ENCODE results near the gene DLGAP1.

Gene DLGAP1

DNA sequence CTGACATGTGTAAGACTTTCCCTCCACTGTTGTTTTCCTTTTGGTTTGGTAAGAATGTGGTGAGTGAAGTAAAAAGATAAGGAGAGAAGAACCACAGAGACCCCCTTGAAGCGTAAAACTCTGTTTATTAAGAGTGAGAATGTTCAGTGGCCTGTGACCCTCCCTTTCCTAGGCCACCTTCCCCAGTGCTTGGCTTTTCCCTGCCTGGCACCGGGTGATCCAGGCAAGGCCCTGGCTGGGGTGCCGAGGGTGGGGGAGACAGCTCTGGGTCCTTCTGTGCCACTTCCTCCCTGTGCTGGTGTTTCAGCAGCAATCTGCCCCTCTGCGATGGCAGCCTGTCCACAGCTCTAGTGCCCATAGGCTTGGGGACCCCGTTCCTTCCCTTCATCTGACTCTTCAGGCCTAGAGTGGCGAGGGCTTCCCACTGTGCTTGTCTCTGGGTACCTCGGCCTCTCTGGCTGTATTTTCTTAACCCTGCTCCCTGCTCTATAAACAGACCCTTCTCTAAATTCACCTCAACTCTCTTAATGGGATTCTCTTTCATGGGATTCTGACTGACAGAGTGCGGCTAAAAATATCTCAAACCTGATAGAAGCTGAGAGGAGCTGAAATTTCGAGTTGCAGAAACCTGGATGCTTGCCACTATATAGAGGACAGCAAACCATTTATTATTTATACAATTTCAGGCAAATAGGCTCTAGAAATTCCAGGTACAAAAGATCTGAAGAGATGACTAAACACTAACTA lies 461.0 kb downstream of the DLGAP1 start:
- no peak for DNase-seq (ENCODE audit: low read depth)

DNA sequence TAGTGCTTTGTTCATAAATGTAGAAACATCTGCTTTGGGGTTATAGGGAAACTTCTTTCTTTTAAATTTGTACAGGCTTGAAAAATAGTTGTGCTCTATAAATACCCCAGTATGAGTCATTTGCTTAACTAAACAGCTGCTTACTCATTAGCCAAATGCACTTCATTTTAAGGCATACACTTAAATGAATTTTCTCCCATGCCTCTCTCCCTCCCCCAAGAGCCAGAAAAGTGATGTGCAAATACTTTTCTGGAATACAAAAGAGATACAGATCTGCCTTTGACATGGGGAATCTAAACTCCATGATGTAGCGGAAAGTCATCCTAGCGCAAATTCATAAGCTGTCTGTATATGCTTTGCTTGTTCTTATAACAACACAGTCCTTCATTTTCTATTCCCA lies 469.4 kb downstream of the DLGAP1 start:
- DNase-seq (ENCODE audit: low read depth) = no peak

DNA sequence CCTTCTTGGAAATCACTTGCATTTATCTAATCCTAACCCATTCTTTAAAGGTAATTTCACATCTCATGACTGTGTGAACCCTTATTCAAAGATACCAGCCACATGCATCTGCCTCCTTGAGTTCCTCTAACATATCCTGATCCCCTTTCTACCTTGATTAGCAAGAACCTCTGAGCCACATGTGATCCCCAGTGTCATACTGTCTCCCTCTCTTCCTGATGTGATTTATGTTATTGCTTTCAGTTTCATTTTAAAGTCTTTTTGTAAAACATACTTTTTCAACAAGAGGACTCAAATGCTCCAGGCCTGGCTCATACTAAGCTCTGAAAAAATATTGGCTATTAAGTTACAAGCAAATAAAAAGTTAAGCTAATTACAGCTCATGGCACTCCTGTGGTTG lies 470.1 kb downstream of the DLGAP1 start:
- DNase-seq (ENCODE audit: low read depth) = no peak

DNA sequence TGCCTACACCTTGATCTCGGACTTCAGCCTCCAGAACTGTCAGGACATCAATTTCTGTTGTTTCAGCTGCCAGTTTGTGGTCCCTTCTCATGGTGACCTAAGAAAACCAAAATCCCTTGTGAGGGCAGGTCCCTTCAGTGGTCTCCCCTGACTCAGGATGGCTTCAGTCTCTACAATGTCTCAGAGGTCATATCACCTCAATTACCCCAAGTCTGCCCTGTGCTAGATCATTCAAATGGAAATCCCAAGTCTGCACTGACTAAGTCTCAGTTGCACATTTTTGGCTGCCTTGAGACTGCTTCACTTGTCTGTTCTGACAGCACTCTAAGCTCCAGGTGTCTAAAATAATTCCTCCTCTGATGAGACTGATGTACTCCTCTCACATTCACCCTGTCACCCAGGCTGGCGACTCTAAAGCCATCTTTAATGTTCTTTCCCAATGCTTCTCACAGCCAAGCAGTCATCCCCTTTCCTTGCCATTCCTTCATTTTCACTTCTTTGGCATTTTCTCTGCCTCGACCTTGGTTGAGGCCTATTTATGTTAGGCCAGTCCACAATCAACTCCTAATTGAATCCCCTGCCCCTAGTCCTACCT lies 470.8 kb downstream of the DLGAP1 start:
- no peak for DNase-seq (ENCODE audit: low read depth)

- DNase-seq (ENCODE audit: low read depth) = no peak
These were observed 471.6 kb downstream of the DLGAP1 start for GRCh38 chr18:3983351-3983969.

DNA sequence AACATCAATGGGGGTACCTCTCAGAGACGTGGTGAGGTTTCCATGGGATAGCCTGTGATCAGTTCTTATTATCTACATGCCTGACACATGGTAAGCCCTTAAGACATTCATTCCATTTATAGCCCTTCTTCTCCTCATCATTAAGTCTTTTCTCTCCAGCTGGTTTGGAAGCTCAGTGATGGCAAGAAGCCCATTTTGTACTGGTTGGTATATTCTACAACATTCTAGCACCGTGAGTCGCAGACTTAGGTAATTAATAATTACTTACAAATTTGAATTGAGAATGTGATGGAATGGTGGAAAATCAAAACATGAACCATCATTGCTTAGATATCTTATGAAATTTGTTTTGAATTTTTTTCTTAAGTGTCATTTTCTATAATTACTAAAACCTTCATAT lies 472.6 kb downstream of the DLGAP1 start:
- no peak for DNase-seq (ENCODE audit: low read depth)

- DNase-seq (ENCODE audit: low read depth) = no peak
These were observed 476.1 kb downstream of the DLGAP1 start for GRCh38 chr18:3979024-3979423.

GRCh38 chr18:3973191-3973850 lies 481.8 kb downstream of the DLGAP1 start:
- no peak for DNase-seq (ENCODE audit: low read depth)

DNA sequence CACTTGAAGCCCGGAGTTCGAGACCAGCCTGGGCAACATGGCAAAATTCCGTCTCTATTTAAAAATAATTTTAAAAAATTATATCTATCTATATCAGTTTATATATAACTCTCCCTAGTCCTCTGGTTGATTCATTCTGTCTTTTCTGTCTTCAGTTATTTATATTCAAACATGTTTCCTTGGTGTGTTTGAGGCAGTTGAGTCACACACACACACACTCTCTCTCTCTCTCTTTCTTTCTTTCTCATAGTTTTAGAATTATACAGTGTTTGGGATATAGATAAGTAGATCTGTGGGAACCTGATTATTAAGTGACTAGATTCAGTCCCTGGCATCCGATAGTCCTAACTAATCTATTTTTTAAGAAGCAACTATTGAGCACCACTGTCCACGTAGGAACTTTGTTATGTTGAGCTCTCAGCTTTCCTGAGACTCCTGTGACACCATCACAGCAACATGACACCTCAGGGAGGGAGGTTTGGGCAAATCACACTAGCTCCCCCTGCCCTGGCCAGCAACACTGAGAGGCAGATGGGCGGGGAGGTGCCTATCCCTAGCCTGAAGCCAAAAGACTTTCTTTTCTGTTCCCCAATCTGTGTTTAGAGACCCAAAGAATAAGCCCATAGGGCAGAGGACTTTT lies 482.7 kb downstream of the DLGAP1 start:
- no peak for DNase-seq (ENCODE audit: low read depth)

- DNase-seq (ENCODE audit: low read depth) = no peak
These were observed 484.2 kb downstream of the DLGAP1 start for GRCh38 chr18:3970929-3971328.

DNA sequence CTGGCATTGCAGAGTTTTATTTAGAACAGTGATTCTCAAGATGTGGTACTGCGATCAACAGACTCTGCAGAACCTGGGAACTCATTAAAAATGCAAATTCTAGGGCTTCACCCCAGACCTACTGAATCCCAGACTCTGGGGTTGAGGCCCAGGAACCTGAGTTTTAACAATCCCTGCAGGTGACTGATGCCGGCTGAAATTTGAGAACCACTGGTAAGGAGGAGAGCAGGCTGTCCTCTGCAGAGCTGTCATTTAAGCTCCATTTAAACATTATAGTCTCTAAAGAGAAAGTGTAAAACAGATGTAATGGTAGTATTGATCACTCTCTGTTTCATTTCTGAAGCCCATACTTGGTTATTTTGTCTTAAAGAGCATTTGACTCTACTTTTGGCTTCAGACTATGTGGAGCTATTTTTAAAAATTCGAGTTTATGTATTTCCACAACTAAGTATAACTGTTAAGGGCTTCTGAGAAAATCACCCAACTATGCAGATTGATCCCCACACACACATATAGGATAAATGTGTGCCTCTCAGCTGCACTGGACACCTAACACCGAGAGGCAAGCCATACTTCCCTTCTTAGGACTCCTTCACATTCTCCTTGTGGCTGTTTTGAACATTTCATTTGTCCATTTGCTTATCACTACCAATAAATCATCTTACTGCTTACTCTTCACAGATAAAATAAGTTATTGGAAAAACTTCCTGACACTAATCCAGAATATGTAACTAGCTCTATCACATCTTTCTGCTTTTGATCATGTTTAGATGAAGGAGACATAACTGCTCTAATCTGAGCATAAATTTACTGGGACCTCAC lies 487.5 kb downstream of the DLGAP1 start:
- no peak for DNase-seq (ENCODE audit: low read depth)

DNA sequence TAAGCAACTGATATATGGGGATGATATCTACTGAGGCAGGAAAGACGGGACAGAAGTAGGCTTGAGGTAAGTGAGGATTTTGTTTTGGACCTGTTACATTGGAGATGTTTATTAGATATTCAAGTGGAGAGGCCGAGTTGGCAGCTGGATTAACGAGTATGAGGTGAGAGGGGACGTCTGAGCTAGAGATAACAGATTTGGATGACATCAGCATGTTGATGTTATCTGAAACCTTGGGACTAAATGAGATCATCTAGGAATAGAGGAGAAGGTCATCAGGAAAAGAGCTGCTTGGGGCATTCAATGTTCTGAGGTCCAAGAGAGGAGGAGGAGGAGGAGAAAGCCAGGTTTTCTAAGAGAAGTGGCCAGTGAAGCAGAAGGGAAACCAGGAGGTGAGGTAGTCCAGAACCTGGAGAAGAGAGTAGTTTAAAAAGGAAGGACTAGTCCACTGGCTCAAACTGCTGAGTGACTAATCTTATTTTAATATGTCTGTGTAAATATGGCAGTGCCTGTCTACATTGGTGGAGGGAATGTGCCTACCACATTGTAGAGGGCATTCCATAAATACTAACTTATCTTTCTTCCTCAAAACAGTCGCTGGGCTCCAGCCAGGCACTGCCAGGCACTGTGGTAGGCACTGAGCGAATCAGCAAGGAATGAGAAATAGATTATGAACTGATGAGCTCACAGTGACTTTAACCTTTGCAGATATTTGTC lies 488.3 kb downstream of the DLGAP1 start:
- DNase-seq (ENCODE audit: low read depth) = no peak

DNA sequence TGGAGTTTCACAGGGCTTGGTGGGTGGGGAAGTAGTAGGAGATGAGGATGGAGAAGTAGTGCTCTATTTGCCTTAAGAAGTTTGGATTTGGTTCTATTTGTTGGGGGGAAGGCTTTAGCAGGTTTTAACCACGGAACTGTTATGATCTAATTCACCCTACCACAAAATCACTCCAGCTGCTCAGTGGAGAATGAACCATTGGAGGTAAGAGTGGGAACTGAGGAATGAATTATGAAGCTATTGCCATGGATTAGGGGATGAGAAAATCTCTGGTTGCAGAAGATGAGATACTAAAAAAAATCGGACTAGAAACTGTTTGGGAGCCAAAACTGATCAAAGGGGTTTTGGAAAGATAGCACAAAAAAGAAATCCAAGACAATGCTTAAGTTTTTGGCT lies 488.9 kb downstream of the DLGAP1 start:
- DNase-seq (ENCODE audit: low read depth) = no peak

DNA sequence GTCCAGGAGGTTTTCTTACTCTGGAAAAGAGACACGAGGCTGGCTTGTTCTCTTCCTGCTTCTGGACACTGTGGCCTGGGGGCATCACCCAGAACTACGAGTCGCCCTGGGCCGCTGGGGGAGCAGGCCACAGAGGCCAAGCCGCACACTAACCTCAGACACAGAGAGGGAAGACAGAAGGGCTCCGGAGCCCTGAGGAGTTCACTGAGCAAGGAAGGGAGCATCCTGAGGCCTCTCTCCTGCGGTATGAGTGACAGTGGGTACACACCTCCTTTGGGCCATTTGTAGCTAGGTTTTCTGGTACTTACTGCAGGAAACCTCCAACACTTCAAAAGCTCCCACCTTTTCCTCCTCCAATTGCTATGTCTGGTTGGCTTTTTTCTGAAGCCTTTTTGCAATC lies 494.1 kb downstream of the DLGAP1 start:
- DNase-seq (ENCODE audit: low read depth) = no peak

DNA sequence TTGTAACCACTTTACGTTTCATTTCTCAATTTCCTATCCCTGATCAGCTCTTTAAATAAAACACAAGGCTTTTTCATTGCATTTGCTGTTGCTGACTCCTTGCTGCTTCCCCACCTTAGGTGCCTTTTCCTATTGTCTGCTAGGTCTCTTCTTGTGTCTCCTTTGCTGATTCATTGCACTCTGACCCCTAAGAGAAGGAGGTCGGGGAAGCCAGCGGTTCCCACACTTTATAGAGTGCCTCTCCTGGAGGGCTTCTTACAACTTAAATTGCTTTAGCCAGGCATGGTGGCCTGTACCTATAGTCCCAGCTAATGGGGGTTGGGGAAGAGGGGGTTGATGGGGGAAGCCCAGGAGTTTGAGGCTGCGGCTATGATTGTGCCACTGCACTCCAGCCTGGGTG lies 495.0 kb downstream of the DLGAP1 start:
- no peak for DNase-seq (ENCODE audit: low read depth)

DNA sequence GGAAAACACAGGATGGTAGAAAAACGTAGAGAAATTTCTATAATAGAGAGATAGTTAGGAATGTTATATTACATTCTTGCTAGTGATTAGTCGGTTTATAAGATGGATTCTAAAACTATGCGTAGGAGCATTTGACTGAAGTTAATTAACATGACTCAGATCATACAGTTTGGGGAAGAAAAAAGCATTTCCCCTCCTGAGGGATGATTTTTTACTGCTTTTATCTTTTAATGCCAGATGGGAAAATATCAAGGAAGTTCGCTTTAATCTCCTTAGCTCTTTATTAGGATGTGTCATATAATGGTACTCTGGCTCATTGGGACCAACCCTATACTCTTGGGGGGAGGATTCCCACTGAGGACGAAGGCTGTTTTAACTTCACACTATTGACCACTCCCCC lies 503.1 kb downstream of the DLGAP1 start:
- no peak for DNase-seq (ENCODE audit: low read depth)

- no peak for DNase-seq (ENCODE audit: low read depth)
These were observed 504.3 kb downstream of the DLGAP1 start for GRCh38 chr18:3950668-3951404.

DNA sequence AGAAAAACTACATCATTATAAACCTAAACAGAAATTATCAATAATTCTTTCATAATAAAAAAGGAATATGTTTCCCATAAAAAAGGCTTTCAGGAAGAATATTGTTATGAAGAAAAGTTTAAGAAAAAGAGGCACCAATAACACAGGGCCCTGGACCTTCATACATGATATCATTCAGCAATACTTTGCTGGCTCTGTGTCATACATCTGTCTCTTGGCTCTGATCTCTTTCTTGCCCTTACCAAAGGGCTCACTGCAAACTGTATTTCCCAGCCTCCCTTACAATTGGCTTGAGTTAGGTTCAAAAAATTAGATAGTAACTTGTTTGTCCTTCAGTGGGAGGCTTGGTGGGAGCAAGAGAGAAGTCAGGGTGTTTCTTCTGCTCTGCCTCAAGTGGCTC lies 506.1 kb downstream of the DLGAP1 start:
- no peak for DNase-seq (ENCODE audit: low read depth)

- no peak for DNase-seq (ENCODE audit: low read depth)
These were observed 507.7 kb downstream of the DLGAP1 start for GRCh38 chr18:3947383-3947782.

GRCh38 chr18:3935305-3935704 lies 519.8 kb downstream of the DLGAP1 start:
- no peak for DNase-seq (ENCODE audit: low read depth)

All from activated T-cell treated with anti-CD3 and anti-CD28 coated beads for 1 hour (primary cell).